GM12872 (cell line): Measurements from ENCODE around the gene ESPNL.

ENCODE experiments used
- CTCF ChIP-seq: IDR thresholded peaks from 3 replicates; pipeline ENCODE4 v1.5.1; 2011; ENCODE audit warnings: low read depth, mild to moderate bottlenecking, low read length, moderate library complexity; ENCODE audit not compliant: insufficient read depth

Gene ESPNL

GRCh38 chr2:238100049-238100820, at the start of gene ESPNL:
ESPNL (plus strand) TSS chr2:238100340; CDS start chr2:238100420, 80 bp downstream.
- no peak for TF ChIP-seq CTCF

- TF ChIP-seq CTCF, result no peak
These were observed 46.9 kb upstream of the ESPNL start for GRCh38 chr2:238053191-238053776.

GRCh38 chr2:238055841-238056240, 44.3 kb upstream of the ESPNL start:
- TF ChIP-seq CTCF, result no peak

GRCh38 chr2:238059505-238059904, 40.6 kb upstream of the ESPNL start:
- no peak for TF ChIP-seq CTCF

- no peak for TF ChIP-seq CTCF
These were observed 40.0 kb upstream of the ESPNL start for GRCh38 chr2:238060096-238060541.

- no peak for TF ChIP-seq CTCF
These were observed 39.4 kb upstream of the ESPNL start, which contains the start of gene SCLY for GRCh38 chr2:238060542-238061314. SCLY (plus strand) TSS chr2:238061001; CDS start chr2:238061055, 54 bp downstream.

- no peak for TF ChIP-seq CTCF
These were observed 38.6 kb upstream of the ESPNL start for GRCh38 chr2:238061315-238062202.
